Cardiac septum (tissue), 1 donor: ENCODE results near the gene SNX14. TPM values are rescaled to one million over a fixed set of nuclear protein-coding genes. Genes with fewer than 3 reads are reported as not detected.

Experiments
- DNase-seq: peaks from one replicate; pipeline ENCODE4 v3.0.0-alpha.2; 2020; ENCODE audit warnings: low spot score
- intact Hi-C: fragments of 100-400 bp; cut with DNase I; formaldehyde crosslinking; loops from one replicate; pipeline ENCODE4 v1.14.0; 2022
- total RNA-seq: library from RNA; stranded (reverse); fragmentation: NEBNext Ultra II Directional; extraction: Animal tissue kit (Norgen Biotek cat#: 25700); gene quantifications from one replicate; pipeline ENCODE4 v1.2.1, GENCODE V29; 2021
- donor health status: DM: no; HTN: no; CAD: no.

The SNX14 gene
- total RNA-seq, 1 donor from 2014 or later = 43.0 TPM

GRCh38 chr6:85470023-85470410 lies 123.6 kb downstream of the SNX14 start:
- DNase-seq = no peak
- intact Hi-C loops = no loop called here

DNA sequence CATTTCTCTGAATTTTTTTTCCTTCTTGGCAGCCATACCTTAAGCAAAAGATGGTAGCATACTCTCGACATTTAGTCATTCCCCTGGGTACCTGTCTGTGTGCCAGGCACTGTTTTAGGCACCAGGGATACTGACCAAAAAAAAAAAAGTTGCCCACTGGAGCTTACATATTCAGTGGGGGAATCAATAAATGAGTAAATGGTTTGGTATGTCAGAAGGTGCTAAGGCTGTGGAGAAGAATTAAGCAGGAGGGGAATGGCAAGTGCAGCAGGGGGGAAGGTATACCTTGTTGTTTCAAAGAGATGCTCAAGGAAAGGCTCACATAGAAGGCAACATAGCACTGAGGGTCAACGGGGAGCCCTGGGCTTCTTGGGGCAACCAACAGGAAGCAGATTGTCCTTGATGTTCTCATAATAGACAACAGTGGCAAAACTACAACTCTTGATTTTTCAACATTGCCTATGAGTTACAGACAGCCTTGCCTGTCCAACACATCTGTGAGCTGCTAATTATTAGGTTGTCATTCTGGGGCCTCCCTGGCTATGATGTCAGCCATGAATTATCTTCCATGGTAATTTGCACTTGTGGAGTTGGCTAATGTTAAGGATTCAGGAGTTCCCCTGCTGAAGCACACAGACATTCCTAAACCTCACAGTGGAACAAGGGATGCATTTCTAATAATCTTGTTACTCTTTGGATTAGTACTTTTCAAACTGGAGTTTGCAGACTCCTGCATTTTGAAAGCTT lies 124.2 kb downstream of the SNX14 start:
- intact Hi-C loops = no loop called here

GRCh38 chr6:85468326-85468725 lies 125.3 kb downstream of the SNX14 start:
- DNase-seq = no peak
- intact Hi-C loops = no loop called here

More for the DNA sequence above, 124.2 kb downstream of the SNX14 start:
- no peak for DNase-seq

DNA sequence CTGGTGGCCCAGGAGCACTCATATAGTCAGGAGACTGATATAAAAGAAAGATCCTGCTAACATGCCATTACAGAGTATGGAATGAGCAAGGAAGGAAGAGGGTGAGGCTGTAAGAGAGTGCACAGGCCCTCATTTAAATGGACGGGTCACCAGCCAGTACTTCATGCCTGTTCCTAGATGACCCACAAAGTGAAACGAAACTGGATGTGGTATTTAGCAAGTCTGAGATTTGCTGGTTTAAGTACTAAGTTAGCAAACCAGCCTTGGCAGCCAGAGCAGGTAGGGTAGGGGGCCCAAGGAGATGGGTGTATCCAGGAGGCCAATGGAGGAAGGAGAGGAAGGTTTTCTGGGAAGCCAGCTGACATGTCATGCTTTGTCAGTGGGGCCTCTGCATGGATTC lies 127.9 kb downstream of the SNX14 start:
- DNase-seq = no peak
- intact Hi-C loops = no loop called here

GRCh38 chr6:85464722-85465150 lies 128.9 kb downstream of the SNX14 start:
- no peak for DNase-seq
- intact Hi-C loops = no loop called here

- DNase-seq = no peak
- intact Hi-C loops = no loop called here
Observed at GRCh38 chr6:85464260-85464644, 129.4 kb downstream of the SNX14 start.

DNA sequence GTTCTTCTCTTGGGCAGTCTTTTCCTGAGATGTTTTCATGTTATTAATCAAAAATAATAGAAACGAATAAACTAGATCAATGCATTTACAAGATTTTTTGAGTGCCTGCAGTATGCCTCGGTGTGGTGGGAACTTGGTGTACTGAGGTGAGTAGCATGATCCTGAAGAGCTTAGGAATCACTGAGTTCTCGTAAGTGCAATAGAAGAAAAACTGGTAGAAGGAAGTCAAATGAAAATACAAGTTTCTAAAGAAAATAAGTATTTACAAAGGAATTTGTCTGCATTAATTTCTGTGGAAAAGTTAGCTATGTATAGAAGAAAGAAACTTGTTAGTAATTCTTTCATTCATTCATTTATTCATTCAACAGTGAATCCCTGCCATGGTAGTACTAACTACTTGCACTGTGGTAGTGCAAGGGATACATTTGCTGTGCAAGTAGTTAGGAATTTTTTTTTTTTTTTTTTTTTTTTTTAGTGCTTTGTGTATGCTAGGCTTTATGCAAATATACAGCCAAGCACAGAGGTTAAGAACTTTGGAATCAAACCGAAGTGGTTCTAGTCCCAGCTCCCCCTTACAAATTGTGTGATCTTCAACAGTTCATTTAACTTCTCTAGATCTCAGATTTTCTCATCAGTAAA lies 129.9 kb downstream of the SNX14 start:
- intact Hi-C loops = no loop called here

DNA sequence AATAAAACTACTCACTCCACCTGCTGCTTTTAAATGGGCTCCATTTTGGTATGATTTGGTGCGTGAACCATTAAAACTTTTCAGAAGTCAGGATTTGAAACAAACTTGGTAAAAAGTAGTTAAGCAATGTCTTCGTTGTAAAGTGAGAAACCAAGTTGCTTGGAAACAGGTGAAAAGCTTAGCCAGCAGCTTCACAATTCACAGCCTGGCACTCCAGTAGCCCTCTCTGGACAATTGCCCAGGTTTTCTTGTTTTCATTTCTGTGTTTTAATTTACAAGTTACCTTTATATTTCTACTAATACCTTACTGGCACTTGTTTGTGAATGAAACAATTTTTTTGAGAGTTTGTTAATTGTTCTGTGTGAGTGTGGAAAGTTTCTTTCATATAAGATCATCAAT lies 131.0 kb downstream of the SNX14 start:
- DNase-seq = no peak
- intact Hi-C loops = no loop called here

More for the DNA sequence above, 129.9 kb downstream of the SNX14 start:
- no peak for DNase-seq

DNA sequence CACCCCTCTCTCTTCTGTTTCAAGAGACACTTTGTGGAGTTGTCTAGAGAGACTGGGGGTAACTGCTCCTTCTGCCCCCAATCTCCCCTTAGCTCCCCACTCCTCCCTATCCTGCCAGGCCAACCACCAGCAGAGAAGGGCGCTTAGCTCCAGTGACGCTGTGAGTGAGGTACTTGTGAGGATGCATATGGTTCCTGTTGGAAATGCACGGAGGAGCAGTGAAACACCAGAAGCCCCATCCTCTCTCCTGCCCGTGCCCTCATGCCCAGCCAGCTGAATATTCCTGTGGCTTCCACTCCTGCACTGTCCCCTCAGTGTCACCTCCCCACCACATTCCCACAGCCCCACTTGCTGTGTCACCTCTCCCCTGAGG lies 131.9 kb downstream of the SNX14 start:
- intact Hi-C loops = no loop called here
- DNase-seq = no peak

DNA sequence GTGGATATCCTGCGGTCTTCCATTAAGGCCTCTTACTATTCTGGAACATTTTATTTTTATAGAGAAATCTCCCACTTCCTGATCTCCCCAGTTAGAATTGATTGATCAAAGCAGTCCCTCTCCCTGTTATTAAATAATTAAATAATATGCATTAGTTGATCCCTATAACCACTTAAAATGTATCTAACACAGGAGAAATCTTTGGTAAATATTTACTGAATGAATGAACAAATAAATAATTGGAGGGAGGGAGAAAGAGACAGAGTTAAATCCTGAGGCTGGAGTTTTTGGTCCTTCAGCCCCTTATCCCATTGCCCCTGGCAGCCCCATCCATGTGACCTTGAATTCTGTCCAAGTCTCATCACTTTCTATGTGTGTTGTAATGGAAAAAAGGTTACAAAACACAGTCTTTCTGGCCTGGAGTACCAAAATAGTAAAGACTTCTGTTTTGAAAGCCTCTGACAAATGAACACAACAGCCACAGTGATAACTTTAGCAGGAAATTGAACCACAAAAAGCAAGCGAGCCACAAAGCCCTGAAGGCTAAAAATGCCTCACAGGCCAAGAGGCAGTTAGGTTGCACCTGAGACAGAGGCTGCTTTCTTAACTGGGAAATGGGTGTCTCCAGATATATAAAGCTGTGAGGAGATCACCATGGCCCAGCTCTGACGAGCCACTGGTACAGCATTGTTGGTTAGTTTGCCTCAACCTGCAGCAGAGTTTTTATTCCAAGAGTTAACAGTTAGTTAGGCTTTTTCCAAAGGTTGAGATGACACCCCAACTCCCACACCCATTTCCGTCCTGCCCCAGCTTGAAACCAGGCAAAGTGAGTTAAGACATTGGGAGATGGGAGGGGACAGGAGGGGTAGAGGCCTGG lies 132.5 kb downstream of the SNX14 start:
- no peak for DNase-seq
- intact Hi-C loops = no loop called here

DNA sequence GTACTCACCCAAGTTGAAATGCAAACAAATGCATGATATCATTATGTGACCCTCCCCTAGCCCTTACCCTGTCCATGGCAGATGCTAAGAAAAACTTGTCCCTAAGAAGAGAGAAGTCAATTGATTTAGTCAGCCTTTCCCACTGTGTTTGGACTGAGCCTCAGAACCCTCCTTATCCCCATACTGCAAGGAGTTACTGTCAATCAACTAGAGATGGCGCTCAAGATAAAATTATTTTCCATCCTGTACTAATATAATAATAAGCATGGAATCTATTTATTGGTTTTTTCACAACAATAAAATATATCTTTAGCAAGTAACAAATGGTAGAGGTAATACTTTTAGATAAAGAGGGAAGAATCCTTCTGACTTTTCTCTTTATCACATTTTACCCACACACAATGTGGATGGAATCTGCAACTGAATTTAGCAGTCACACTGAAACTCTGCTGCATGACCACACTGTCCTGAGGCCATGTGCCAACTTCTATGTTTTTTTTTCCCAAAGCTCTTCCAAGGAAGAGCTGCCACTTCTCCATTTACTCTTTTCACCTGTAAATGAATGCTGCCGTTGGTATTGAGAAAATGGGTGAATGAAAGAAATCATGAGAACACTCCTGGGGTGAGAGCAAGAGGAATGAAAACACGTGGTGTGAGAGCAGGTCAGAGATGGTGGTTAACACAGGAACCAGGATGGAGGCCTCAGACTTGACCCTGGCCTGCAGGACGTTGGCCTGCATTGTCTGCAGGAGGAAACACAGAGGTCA lies 133.3 kb downstream of the SNX14 start:
- no peak for DNase-seq
- intact Hi-C loops = no loop called here

- intact Hi-C loops = no loop called here
- DNase-seq = no peak
Observed at GRCh38 chr6:85459224-85459901, 134.3 kb downstream of the SNX14 start.

- no peak for DNase-seq
- intact Hi-C loops = no loop called here
Observed at GRCh38 chr6:85458782-85459181, 134.9 kb downstream of the SNX14 start.

DNA sequence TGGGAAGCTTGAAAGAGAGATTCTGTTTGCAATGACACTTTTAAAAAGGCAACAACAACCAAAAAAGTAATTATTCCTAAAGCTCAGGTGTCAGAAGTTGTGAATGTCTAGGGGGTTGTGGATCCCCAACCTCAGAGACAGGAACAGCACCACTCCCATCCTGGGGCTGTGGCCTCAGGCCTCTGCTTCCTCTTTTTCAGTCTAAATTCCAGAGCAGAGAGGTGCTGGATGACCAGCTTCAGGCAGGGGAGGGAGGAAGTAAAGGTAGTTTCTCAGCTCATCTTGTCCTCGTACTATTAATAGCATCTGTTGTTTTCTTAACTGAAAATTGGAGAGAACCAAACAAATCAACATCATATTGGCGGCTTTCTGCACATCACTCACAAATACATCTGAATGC lies 135.5 kb downstream of the SNX14 start:
- DNase-seq = no peak
- intact Hi-C loops = no loop called here

GRCh38 chr6:85456782-85457181 lies 136.9 kb downstream of the SNX14 start:
- no peak for DNase-seq
- intact Hi-C loops = no loop called here
